Keratinocyte (primary cell): Measurements from ENCODE around the gene UBLCP1. TPM values are rescaled to one million over a fixed set of nuclear protein-coding genes. Genes with fewer than 3 reads are reported as not detected.
"Not testable (repeated sequence)": the region's sequence is repeated elsewhere in the genome, so short reads cannot be mapped to it uniquely, and the experiment has no call there.

Experiments
- DNase-seq: peaks from one replicate; pipeline ENCODE4 v3.0.0-alpha.2; 2011; ENCODE audit warnings: low read depth, missing footprints, low spot score
- FAIRE-seq: peaks from 2 replicates; lab custom pipeline; 2011; peaks lifted over from hg19 to GRCh38; lab: Jason Lieb, UNC
- H2AFZ ChIP-seq: 2 replicates; pipeline ENCODE4 v1.6.0; 2012; ENCODE audit warnings: low read length, control low read depth, inconsistent platforms; ENCODE audit not compliant: control insufficient read depth
- H3K27ac ChIP-seq: 2 replicates; pipeline ENCODE4 v1.5.1; 2011; ENCODE audit warnings: low read length; ENCODE audit not compliant: control insufficient read depth, insufficient read depth
- H3K27me3 ChIP-seq: 3 replicates; pipeline ENCODE4 v1.6.0; 2011; ENCODE audit warnings: low read length; ENCODE audit not compliant: control insufficient read depth, insufficient read depth; ENCODE audit errors: extremely low read depth
- H3K36me3 ChIP-seq, 2 experiments: 2 replicates in 1 of 2; 3 replicates in 1 of 2; pipeline ENCODE4 v1.5.1; 2011; ENCODE audit warnings: low read length in 2 of 2, mild to moderate bottlenecking in 1 of 2; ENCODE audit not compliant: control insufficient read depth in 2 of 2, insufficient read depth in 2 of 2; ENCODE audit errors: extremely low read depth in 1 of 2
- H3K4me1 ChIP-seq: 3 replicates; pipeline ENCODE4 v1.5.1; 2011; ENCODE audit warnings: low read length; ENCODE audit not compliant: control insufficient read depth, insufficient read depth; ENCODE audit errors: extremely low read depth
- H3K4me2 ChIP-seq: 3 replicates; pipeline ENCODE4 v1.6.0; 2011; ENCODE audit warnings: low read depth, low read length; ENCODE audit not compliant: control insufficient read depth, insufficient read depth; ENCODE audit errors: extremely low read depth
- H3K4me3 ChIP-seq, 3 experiments: fragments of 200-600 bp in 1 of 3; sonication (generic) in 1 of 3; 2 replicates in 2 of 3; 3 replicates in 1 of 3; pipeline ENCODE4 v1.5.1; 2011 to 2016; ENCODE audit warnings: low read length in 3 of 3, mild to moderate bottlenecking in 3 of 3, control low read depth in 2 of 3, inconsistent platforms in 1 of 3, low read depth in 1 of 3, mixed read lengths in 1 of 3, mixed run types in 1 of 3, moderate library complexity in 1 of 3; ENCODE audit not compliant: control insufficient read depth in 2 of 3, insufficient read depth in 2 of 3; ENCODE audit errors: extremely low read depth in 1 of 3
- H3K79me2 ChIP-seq: 2 replicates; pipeline ENCODE4 v1.6.0; 2012; ENCODE audit warnings: low read length; ENCODE audit not compliant: control insufficient read depth, insufficient read depth
- H3K9ac ChIP-seq: 3 replicates; pipeline ENCODE4 v1.6.0; 2011; ENCODE audit warnings: low read length; ENCODE audit not compliant: control insufficient read depth, insufficient read depth; ENCODE audit errors: extremely low read depth
- H3K9me1 ChIP-seq: 3 replicates; pipeline ENCODE4 v1.6.0; 2011; ENCODE audit warnings: low read length; ENCODE audit not compliant: control insufficient read depth, insufficient read depth; ENCODE audit errors: extremely low read depth
- H3K9me3 ChIP-seq: 2 replicates; pipeline ENCODE4 v1.5.1; 2012; ENCODE audit warnings: low read depth, low read length; ENCODE audit not compliant: control insufficient read depth
- H4K20me1 ChIP-seq: 3 replicates; pipeline ENCODE4 v1.6.0; 2011; ENCODE audit warnings: low read length; ENCODE audit not compliant: control insufficient read depth, insufficient read depth; ENCODE audit errors: extremely low read depth
- CTCF ChIP-seq, 3 experiments: IDR thresholded peaks in 1 of 3; conservative IDR thresholded peaks in 1 of 3; optimal IDR thresholded peaks in 1 of 3; 2 replicates in 2 of 3; 3 replicates in 1 of 3; pipeline versions ENCODE3 to v1.5.1; 2011; ENCODE audit warnings: low read length in 3 of 3, mild to moderate bottlenecking in 3 of 3, moderate library complexity in 2 of 3, control low read depth in 1 of 3, inconsistent platforms in 1 of 3; ENCODE audit not compliant: insufficient read depth in 2 of 3; ENCODE audit errors: extremely low read depth in 1 of 3
- EZH2 ChIP-seq: IDR thresholded peaks from one replicate; pipeline ENCODE4 v1.6.1; 2012; ENCODE audit warnings: inconsistent platforms, mild to moderate bottlenecking, low read length, moderate library complexity
- dilution Hi-C: fragments of 300-500 bp; cut with MboI; formaldehyde crosslinking; loops from one replicate; pipeline ENCODE4 v1.7.0; 2020; ENCODE audit warnings: low sequenced_read_pairs; ENCODE audit not compliant: extremely low pct_ligation_motif_present
- polyA plus RNA-seq, 5 experiments: library from polyadenylated mRNA; depleted of rRNA in 3 of 5; stranded (reverse) in 3 of 5; stranded (forward) in 1 of 5; unstranded in 1 of 5; fragments of >200 nt; gene quantifications; 1 replicate in 1 of 5; 2 replicates in 3 of 5; 3 replicates in 1 of 5; pipeline versions ENCODE4 v1.2.1 to v1.2.3, GENCODE V29; 2011 to 2012; ENCODE audit warnings: missing spikeins in 2 of 5, low read depth in 1 of 5, low replicate concordance in 1 of 5

UBLCP1 gene
- polyA plus RNA-seq, 1 donor (not counting 4 experiments of a cell fraction or from before 2014, with no cell fraction given): 42.5 TPM

- H3K27ac ChIP-seq: no peak overlapping the region
- no peaks in the 10 kb centered on the region for H3K36me3 ChIP-seq
- H3K27me3 ChIP-seq: no peaks in the 10 kb centered on the region
- H3K79me2 ChIP-seq: no peaks in the 10 kb centered on the region
- H3K9me1 ChIP-seq: no peaks in the 10 kb centered on the region
- H2AFZ ChIP-seq: no peak overlapping the region
- H3K4me3 ChIP-seq: no peak overlapping the region
- H3K9me3 ChIP-seq: no peaks in the 10 kb centered on the region
- DNase-seq: no peak
- TF ChIP-seq CTCF (optimal IDR thresholded peaks at IDR 0.05 in 1 of 3, IDR thresholded peaks at IDR 0.05 in 1 of 3, conservative IDR thresholded peaks at IDR 0.05 in 1 of 3; ENCODE audit: extremely low read depth in 1 of 3, insufficient read depth in 2 of 3, low read length in 3 of 3) (no peak), EZH2 (no peak)
- H3K4me2 ChIP-seq: no peak overlapping the region
- dilution Hi-C loops: no loop called here
- H3K9ac ChIP-seq: no peak overlapping the region
- H3K4me1 ChIP-seq: peaks cover 3% of the 10 kb centered on the region
- no peak for FAIRE-seq
- no peaks in the 10 kb centered on the region for H4K20me1 ChIP-seq
Observed at GRCh38 chr5:159294921-159295320, 31.8 kb downstream of the UBLCP1 start.

- H3K4me2 ChIP-seq, H2AFZ ChIP-seq, H3K4me3 ChIP-seq, H3K9ac ChIP-seq, H3K27ac ChIP-seq, H3K9me3 ChIP-seq, dilution Hi-C loops, H3K9me1 ChIP-seq, H3K36me3 ChIP-seq, H4K20me1 ChIP-seq, H3K27me3 ChIP-seq, FAIRE-seq, H3K79me2 ChIP-seq, H3K4me1 ChIP-seq, DNase-seq: not testable (repeated sequence)
Observed at GRCh38 chr5:159297300-159297699, 34.2 kb downstream of the UBLCP1 start.

GRCh38 chr5:159301466-159301865 lies 38.4 kb downstream of the UBLCP1 start:
- H2AFZ ChIP-seq: no peak overlapping the region
- dilution Hi-C loops: no loop called here
- H4K20me1 ChIP-seq: no peaks in the 10 kb centered on the region
- no peaks in the 10 kb centered on the region for H3K9me1 ChIP-seq
- H3K27me3 ChIP-seq: no peaks in the 10 kb centered on the region
- TF ChIP-seq CTCF (optimal IDR thresholded peaks at IDR 0.05 in 1 of 3, IDR thresholded peaks at IDR 0.05 in 1 of 3, conservative IDR thresholded peaks at IDR 0.05 in 1 of 3; ENCODE audit: extremely low read depth in 1 of 3, insufficient read depth in 2 of 3, low read length in 3 of 3): no peak
- no peak for TF ChIP-seq EZH2
- no peaks in the 10 kb centered on the region for H3K9me3 ChIP-seq
- no peak for FAIRE-seq
- H3K4me2 ChIP-seq: no peak overlapping the region
- DNase-seq: no peak
- H3K4me1 ChIP-seq: peaks cover 10% of the 10 kb centered on the region
- no peak overlapping the region for H3K9ac ChIP-seq
- H3K27ac ChIP-seq: no peak overlapping the region
- H3K79me2 ChIP-seq: no peaks in the 10 kb centered on the region
- no peak overlapping the region for H3K4me3 ChIP-seq
- no peaks in the 10 kb centered on the region for H3K36me3 ChIP-seq
